Endothelial cell of umbilical vein (primary cell): Measurements from ENCODE around the gene EVX1. TPM values are rescaled to one million over a fixed set of nuclear protein-coding genes. Genes with fewer than 3 reads are reported as not detected.

ENCODE experiments used
- BruUV-seq: library from RNA; stranded (reverse); fragments of 400-500 nt; replicated peaks from 2 replicates; lab custom pipeline; 2021; lab: Mats Ljungman, UMichigan
- CTCF ChIA-PET: fragments of 300-600, 350-600 bp; sonication (Branson Sonifier 250); formaldehyde crosslinking; loops from one replicate; lab custom pipeline; 2021; ENCODE audit warnings: antibody characterized with exemption, inconsistent platforms; lab: Charles Lee
- POLR2A ChIA-PET: fragments of 300-600, 350-600 bp; sonication (Branson Sonifier 250); formaldehyde crosslinking; loops from one replicate; lab custom pipeline; 2021; ENCODE audit warnings: antibody characterized with exemption, inconsistent platforms; lab: Charles Lee
- DNase-seq: peaks from one replicate; pipeline ENCODE4 v3.0.0-alpha.2; 2011; ENCODE audit warnings: low read depth, low spot score
- FAIRE-seq: peaks from 2 replicates; lab custom pipeline; 2011; peaks lifted over from hg19 to GRCh38; lab: Jason Lieb, UNC
- H2AFZ ChIP-seq: 2 replicates; pipeline ENCODE4 v1.6.0; 2012; ENCODE audit warnings: low read depth, low read length, control low read depth, inconsistent platforms
- H3K27ac ChIP-seq: 2 replicates; pipeline ENCODE4 v1.5.1; 2011; ENCODE audit warnings: low read depth, mild to moderate bottlenecking, control low read depth, low read length, moderate library complexity; ENCODE audit not compliant: insufficient read depth
- H3K27me3 ChIP-seq, 2 experiments: 2 replicates each; pipeline versions ENCODE4 v1.6.0 to v1.6.1; 2011; ENCODE audit warnings: low read length in 2 of 2, mixed read lengths in 1 of 2; ENCODE audit not compliant: control insufficient read depth in 2 of 2, insufficient read depth in 2 of 2
- H3K36me3 ChIP-seq, 2 experiments: 2 replicates in 1 of 2; 3 replicates in 1 of 2; pipeline ENCODE4 v1.5.1; 2011; ENCODE audit warnings: low read length in 2 of 2, mild to moderate bottlenecking in 1 of 2, moderate library complexity in 1 of 2; ENCODE audit not compliant: control insufficient read depth in 2 of 2, insufficient read depth in 2 of 2; ENCODE audit errors: extremely low read depth in 1 of 2
- H3K4me1 ChIP-seq: 3 replicates; pipeline ENCODE4 v1.5.1; 2011; ENCODE audit warnings: mild to moderate bottlenecking, low read length; ENCODE audit not compliant: control insufficient read depth, insufficient read depth; ENCODE audit errors: extremely low read depth
- H3K4me2 ChIP-seq: 2 replicates; pipeline ENCODE4 v1.6.1; 2011; ENCODE audit warnings: low read length, control low read depth, mixed read lengths; ENCODE audit not compliant: insufficient read depth
- H3K4me3 ChIP-seq, 3 experiments: fragments of 200-600 bp in 1 of 3; sonication (generic), shearing (Covaris generic) in 1 of 3; replicated peaks in 1 of 3; 2 replicates each; pipeline ENCODE4 v1.5.1; 2011 to 2016; ENCODE audit warnings: control low read depth in 3 of 3, low read length in 3 of 3, mild to moderate bottlenecking in 2 of 3, inconsistent platforms in 1 of 3, low read depth in 1 of 3, moderate library complexity in 1 of 3; ENCODE audit not compliant: insufficient read depth in 1 of 3
- H3K79me2 ChIP-seq: 2 replicates; pipeline ENCODE4 v1.6.0; 2012; ENCODE audit warnings: low read length, inconsistent platforms; ENCODE audit not compliant: control insufficient read depth, insufficient read depth
- H3K9ac ChIP-seq: replicated peaks from 2 replicates; pipeline ENCODE3; 2011; ENCODE audit warnings: low read length, control low read depth; ENCODE audit not compliant: insufficient read depth; ENCODE audit errors: extremely low read depth
- H3K9me1 ChIP-seq: replicated peaks from 3 replicates; pipeline ENCODE4 v1.6.0; 2011; ENCODE audit warnings: mild to moderate bottlenecking, low read length; ENCODE audit not compliant: control insufficient read depth, insufficient read depth; ENCODE audit errors: extremely low read depth
- H3K9me3 ChIP-seq: replicated peaks from 2 replicates; pipeline ENCODE4 v1.5.1; 2012; ENCODE audit warnings: low read length, inconsistent platforms; ENCODE audit not compliant: control insufficient read depth, insufficient read depth
- H4K20me1 ChIP-seq: replicated peaks from 2 replicates; pipeline ENCODE3; 2011; ENCODE audit warnings: mild to moderate bottlenecking, low read length; ENCODE audit not compliant: control insufficient read depth, insufficient read depth; ENCODE audit errors: extremely low read depth
- EZH2 ChIP-seq: IDR thresholded peaks from 2 replicates; pipeline ENCODE4 v1.6.1; 2012; ENCODE audit warnings: borderline replicate concordance, low read depth, mild to moderate bottlenecking, moderate library complexity, low read length, inconsistent platforms; ENCODE audit not compliant: severe bottlenecking
- FOS ChIP-seq: IDR thresholded peaks from 2 replicates; pipeline ENCODE4 v1.6.1; 2011; ENCODE audit warnings: mild to moderate bottlenecking, low read length, moderate library complexity, borderline replicate concordance; ENCODE audit not compliant: insufficient read depth
- JUN ChIP-seq: IDR thresholded peaks from 2 replicates; pipeline ENCODE4 v1.6.1; 2011; ENCODE audit warnings: borderline replicate concordance, low read depth; ENCODE audit not compliant: insufficient read length, insufficient read depth
- MYC ChIP-seq: IDR thresholded peaks from one replicate; pipeline ENCODE4 v1.6.1; 2011; ENCODE audit warnings: mild to moderate bottlenecking, low read depth, low read length
- POLR2A ChIP-seq: IDR thresholded peaks from 2 replicates; pipeline ENCODE4 v1.6.1; 2012; ENCODE audit warnings: low read depth, mild to moderate bottlenecking, control low read depth, low read length
- POLR2AphosphoS5 ChIP-seq: IDR thresholded peaks from 2 replicates; pipeline ENCODE4 v1.6.1; 2012; ENCODE audit warnings: low read depth, mild to moderate bottlenecking, control low read depth, low read length, moderate library complexity; ENCODE audit not compliant: insufficient read depth
- dilution Hi-C: fragments of 300-500 bp; cut with MboI; formaldehyde crosslinking; loops from one replicate; pipeline ENCODE4 v1.15.0; 2019; ENCODE audit warnings: low sequenced_read_pairs; ENCODE audit not compliant: extremely low pct_ligation_motif_present
- intact Hi-C: fragments of 100-400 bp; cut with micrococcal nuclease; formaldehyde crosslinking; loops from one replicate; pipeline ENCODE4 v1.10.0; 2022
- polyA plus RNA-seq, 4 experiments: library from polyadenylated mRNA; depleted of rRNA in 3 of 4; stranded (reverse) in 3 of 4; unstranded in 1 of 4; fragments of >200 nt; gene quantifications; 2 replicates each; pipeline versions ENCODE4 v1.2.1 to v1.2.3, GENCODE V29; 2011 to 2012; ENCODE audit warnings: missing spikeins in 1 of 4
- total RNA-seq: library from RNA; stranded (reverse); gene quantifications from 2 replicates; pipeline ENCODE4 v1.2.3, GENCODE V29; 2021
- TF ChIP-seq, protein P1 (sequence below), 2 donors: IDR thresholded peaks; 1 replicate in 1 of 2; 2 replicates in 1 of 2; pipeline ENCODE4 v1.5.1; 2011; ENCODE audit warnings: low read length in 2 of 2, mild to moderate bottlenecking in 2 of 2, moderate library complexity in 2 of 2, control low read depth in 1 of 2, inconsistent platforms in 1 of 2, low read depth in 1 of 2; ENCODE audit not compliant: insufficient read depth in 1 of 2; ENCODE audit errors: extremely low read depth in 1 of 2
- TF ChIP-seq, protein P2 (sequence below): IDR thresholded peaks from 2 replicates; pipeline ENCODE4 v1.6.1; 2011; ENCODE audit not compliant: insufficient read depth, insufficient read length

Gene EVX1
- total and polyA plus RNA-seq, 2 donors (not counting 3 experiments of a cell fraction or from before 2014, with no cell fraction given): not detected

DNA sequence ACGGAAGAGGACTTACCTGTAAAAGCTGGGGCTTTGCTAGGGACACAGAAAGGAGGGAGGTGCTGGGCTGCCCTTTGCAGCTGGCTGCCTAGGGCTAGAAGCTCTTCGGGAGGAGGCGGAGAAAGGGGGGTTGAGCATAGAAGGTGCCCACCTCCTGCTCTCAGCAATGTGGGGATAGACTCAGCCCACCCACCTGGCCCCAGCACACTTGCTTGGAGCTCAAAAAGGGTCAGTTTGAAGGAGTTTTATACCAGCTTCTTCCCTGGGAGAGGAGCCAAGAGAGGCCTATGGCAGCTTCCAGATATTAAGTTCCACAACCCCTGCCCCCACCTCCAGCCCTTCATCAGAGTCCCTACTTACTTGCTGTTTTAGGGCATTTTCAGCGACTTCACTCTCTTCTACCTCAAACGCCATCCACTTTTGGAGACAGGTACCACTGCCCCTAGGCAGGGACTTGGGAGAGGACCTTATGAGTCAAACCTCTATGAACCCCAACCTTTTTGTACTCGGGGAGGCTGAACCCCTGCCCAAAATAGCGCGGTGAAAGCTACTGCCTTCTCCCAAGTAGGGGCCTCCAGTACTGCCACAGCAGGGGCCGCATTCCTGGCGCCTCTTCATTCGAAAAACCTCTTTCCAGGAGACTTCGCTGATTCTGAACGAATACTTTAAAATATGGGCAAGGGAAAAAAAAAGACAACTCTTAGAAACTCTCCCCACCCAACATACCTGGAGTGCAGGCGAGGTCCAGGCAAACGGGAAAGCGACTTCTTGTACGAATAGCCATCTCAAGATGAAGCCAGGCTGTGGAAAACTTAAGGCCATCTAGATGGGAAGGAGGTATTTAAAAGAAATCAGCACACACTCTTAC, 1.2 kb upstream of the EVX1 start:
- BruUV-seq: no TSS peak
- Histone ChIP-seq H2AFZ (no peak overlapping the region), H3K27me3 (peaks cover 90 to 96% of the 10 kb centered on the region in 2 experiments), H3K9me3 (no peaks in the 10 kb centered on the region), H3K4me3 (no peak overlapping the region), H3K4me1 (peaks cover 6% of the 10 kb centered on the region), H3K4me2 (no peak overlapping the region), H3K79me2 (no peaks in the 10 kb centered on the region), H3K36me3 (no peaks in the 10 kb centered on the region), H3K9ac (no peak overlapping the region), H3K27ac (no peak overlapping the region), H4K20me1 (no peaks in the 10 kb centered on the region), H3K9me1 (no peaks in the 10 kb centered on the region)
- dilution Hi-C loops (no loop called here), intact Hi-C loops (no loop called here)
- CTCF ChIA-PET: interaction anchor here (1.0 to 1.1 kb wide), 2 partner anchors 10 to 533 kb away, joined by 3 to 4 read pairs; no protein-coding TSS in a partner anchor
- no peak for TF ChIP-seq MYC
- TF ChIP-seq, protein P1, sequence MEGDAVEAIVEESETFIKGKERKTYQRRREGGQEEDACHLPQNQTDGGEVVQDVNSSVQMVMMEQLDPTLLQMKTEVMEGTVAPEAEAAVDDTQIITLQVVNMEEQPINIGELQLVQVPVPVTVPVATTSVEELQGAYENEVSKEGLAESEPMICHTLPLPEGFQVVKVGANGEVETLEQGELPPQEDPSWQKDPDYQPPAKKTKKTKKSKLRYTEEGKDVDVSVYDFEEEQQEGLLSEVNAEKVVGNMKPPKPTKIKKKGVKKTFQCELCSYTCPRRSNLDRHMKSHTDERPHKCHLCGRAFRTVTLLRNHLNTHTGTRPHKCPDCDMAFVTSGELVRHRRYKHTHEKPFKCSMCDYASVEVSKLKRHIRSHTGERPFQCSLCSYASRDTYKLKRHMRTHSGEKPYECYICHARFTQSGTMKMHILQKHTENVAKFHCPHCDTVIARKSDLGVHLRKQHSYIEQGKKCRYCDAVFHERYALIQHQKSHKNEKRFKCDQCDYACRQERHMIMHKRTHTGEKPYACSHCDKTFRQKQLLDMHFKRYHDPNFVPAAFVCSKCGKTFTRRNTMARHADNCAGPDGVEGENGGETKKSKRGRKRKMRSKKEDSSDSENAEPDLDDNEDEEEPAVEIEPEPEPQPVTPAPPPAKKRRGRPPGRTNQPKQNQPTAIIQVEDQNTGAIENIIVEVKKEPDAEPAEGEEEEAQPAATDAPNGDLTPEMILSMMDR (IDR thresholded peaks at IDR 0.05; ENCODE audit: extremely low read depth in 1 of 2, insufficient read depth in 1 of 2, low read depth in 1 of 2, low read length in 2 of 2): no peak
- no peak for TF ChIP-seq POLR2AphosphoS5
- no peak for TF ChIP-seq POLR2A
- TF ChIP-seq EZH2: no peak
- TF ChIP-seq, protein P2, sequence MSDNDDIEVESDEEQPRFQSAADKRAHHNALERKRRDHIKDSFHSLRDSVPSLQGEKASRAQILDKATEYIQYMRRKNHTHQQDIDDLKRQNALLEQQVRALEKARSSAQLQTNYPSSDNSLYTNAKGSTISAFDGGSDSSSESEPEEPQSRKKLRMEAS: no peak
- TF ChIP-seq JUN: no peak
- no peak for TF ChIP-seq FOS
- no peak for DNase-seq
- no peak for FAIRE-seq
- POLR2A ChIA-PET: no interaction called here
